SK-N-SH (cell line): Measurements from ENCODE around the gene PAFAH1B2. TPM values are rescaled to one million over a fixed set of nuclear protein-coding genes. Genes with fewer than 3 reads are reported as not detected.
A peak's percentile ranks its signal among the peaks of the same experiment; 100 is the strongest.

Experiments
- CTCF ChIA-PET: fragments of 300-600, 350-600 bp; formaldehyde crosslinking; extraction: SDS; loops from one replicate; lab custom pipeline; 2021; lab: Yijun Ruan, JAX
- POLR2A ChIA-PET: fragments of 350-600 bp; sonication (Branson Sonifier 250); formaldehyde crosslinking; extraction: SDS; loops from one replicate; lab custom pipeline; 2020; ENCODE audit warnings: antibody characterized with exemption, inconsistent platforms; lab: Yijun Ruan, JAX
- DNase-seq: peaks from one replicate; pipeline ENCODE4 v3.0.0; 2012
- H2AFZ ChIP-seq: fragments of 200-600 bp; sonication (generic); 2 replicates; pipeline ENCODE4 v1.8.1; 2016; ENCODE audit warnings: antibody characterized with exemption, mild to moderate bottlenecking, low read depth
- H3F3A ChIP-seq: fragments of 200-600 bp; sonication (generic); replicated peaks from 2 replicates; pipeline ENCODE3; 2016; ENCODE audit warnings: antibody characterized with exemption, mild to moderate bottlenecking; ENCODE audit not compliant: insufficient read depth
- H3K27ac ChIP-seq, 2 experiments: fragments of 200-500 bp in 1 of 2; fragments of 200-600 bp in 1 of 2; sonication (Bioruptor generic) in 1 of 2; sonication (generic), shearing (Covaris generic) in 1 of 2; 2 replicates each; pipeline versions ENCODE4 v1.5.1 to v1.6.1; 2014 to 2016; ENCODE audit warnings: low read depth in 2 of 2, inconsistent platforms in 1 of 2, low read length in 1 of 2, mild to moderate bottlenecking in 1 of 2, mixed read lengths in 1 of 2
- H3K27me3 ChIP-seq: fragments of 200-600 bp; sonication (generic), shearing (Covaris generic); 2 replicates; pipeline ENCODE4 v1.6.1; 2016; ENCODE audit warnings: mixed run types; ENCODE audit not compliant: insufficient read depth
- H3K36me3 ChIP-seq, 2 experiments: fragments of 200-500 bp in 1 of 2; fragments of 200-600 bp in 1 of 2; sonication (Bioruptor generic) in 1 of 2; sonication (generic) in 1 of 2; replicated peaks in 1 of 2; 2 replicates each; pipeline versions ENCODE3 to v1.5.1; 2014 to 2016; ENCODE audit warnings: low read length in 1 of 2, mild to moderate bottlenecking in 1 of 2; ENCODE audit not compliant: insufficient read depth in 2 of 2, control insufficient read depth in 1 of 2
- H3K4me1 ChIP-seq, 2 experiments: fragments of 200-500 bp in 1 of 2; fragments of 200-600 bp in 1 of 2; sonication (Bioruptor generic) in 1 of 2; sonication (generic), shearing (Covaris generic) in 1 of 2; 2 replicates each; pipeline versions ENCODE4 v1.5.1 to v1.6.1; 2014 to 2016; ENCODE audit warnings: low read depth in 1 of 2, low read length in 1 of 2, mixed run types in 1 of 2; ENCODE audit not compliant: insufficient read depth in 2 of 2, control insufficient read depth in 1 of 2
- H3K4me2 ChIP-seq: fragments of 200-600 bp; sonication (generic), shearing (Covaris generic); 2 replicates; pipeline ENCODE4 v1.6.1; 2017; ENCODE audit warnings: mixed run types
- H3K4me3 ChIP-seq, 2 experiments: fragments of 200-500 bp in 1 of 2; fragments of 200-600 bp in 1 of 2; sonication (Bioruptor generic) in 1 of 2; sonication (generic), shearing (Covaris generic) in 1 of 2; 2 replicates each; pipeline versions ENCODE4 v1.5.1 to v1.8.1; 2014 to 2016; ENCODE audit warnings: low read depth in 2 of 2, inconsistent platforms in 1 of 2, low read length in 1 of 2, mild to moderate bottlenecking in 1 of 2, mixed read lengths in 1 of 2, moderate library complexity in 1 of 2
- H3K79me2 ChIP-seq: fragments of 200-600 bp; sonication (generic); 2 replicates; pipeline ENCODE4 v1.8.1; 2017; ENCODE audit warnings: mild to moderate bottlenecking; ENCODE audit not compliant: insufficient read depth
- H3K9ac ChIP-seq: fragments of 200-600 bp; sonication (generic); 2 replicates; pipeline ENCODE4 v1.6.1; 2017; ENCODE audit warnings: mixed run types
- H3K9me2 ChIP-seq: fragments of 200-600 bp; sonication (generic); 2 replicates; pipeline ENCODE4 v1.6.1; 2017; ENCODE audit warnings: mixed run types
- H3K9me3 ChIP-seq: fragments of 200-600 bp; sonication (generic); 2 replicates; pipeline ENCODE4 v1.6.1; 2017; ENCODE audit warnings: mixed run types, mild to moderate bottlenecking, moderate library complexity
- H4K20me1 ChIP-seq: fragments of 200-600 bp; sonication (generic); 2 replicates; pipeline ENCODE4 v1.6.1; 2017; ENCODE audit warnings: mild to moderate bottlenecking, mixed run types; ENCODE audit not compliant: insufficient read depth
- CHD2 ChIP-seq: fragments of 150-350 bp; IDR thresholded peaks from 2 replicates; pipeline ENCODE4 v1.6.1; 2018; ENCODE audit warnings: low read length; ENCODE audit not compliant: partially characterized antibody
- FOSL2 ChIP-seq: IDR thresholded peaks from 2 replicates; pipeline ENCODE4 v1.4.0; 2012; ENCODE audit warnings: low read depth, mild to moderate bottlenecking, moderate library complexity, borderline replicate concordance
- MEF2A ChIP-seq: IDR thresholded peaks from 2 replicates; pipeline ENCODE4 v1.4.0; 2012; ENCODE audit warnings: low read depth, borderline replicate concordance
- MXI1 ChIP-seq: IDR thresholded peaks from 2 replicates; pipeline ENCODE4 v1.6.1; 2012; ENCODE audit warnings: mild to moderate bottlenecking, low read depth, low read length, improper control_type of control experiment
- TCF12 ChIP-seq: IDR thresholded peaks from 2 replicates; pipeline ENCODE4 v1.4.0; 2012
- TEAD4 ChIP-seq: IDR thresholded peaks from 2 replicates; pipeline ENCODE4 v1.4.0; 2012; ENCODE audit warnings: mild to moderate bottlenecking, borderline replicate concordance; ENCODE audit not compliant: insufficient read depth
- WGBS: methylation state at CpG from one replicate; pipeline ENCODE4 v1.1.6; 2017; ENCODE audit warnings: low lambda C conversion rate; 5-methylcytosine and 5-hydroxymethylcytosine counted together
- polyA plus RNA-seq, 3 experiments: library from polyadenylated mRNA; depleted of rRNA; stranded (reverse); fragments of >200 nt; gene quantifications; 2 replicates each; pipeline ENCODE4 v1.2.3, GENCODE V29; 2012
- TF ChIP-seq, protein P1 (sequence below): IDR thresholded peaks from 2 replicates; pipeline ENCODE4 v1.6.1; 2012; ENCODE audit warnings: mild to moderate bottlenecking, low read depth, low read length, moderate library complexity
- TF ChIP-seq, protein P2 (sequence below): IDR thresholded peaks from 2 replicates; pipeline ENCODE4; 2012
- TF ChIP-seq, protein P3 (sequence below): IDR thresholded peaks from 2 replicates; pipeline ENCODE4 v1.4.0; 2012; ENCODE audit warnings: low read depth, borderline replicate concordance
- TF ChIP-seq, protein P4 (sequence below): fragments of 150-350 bp; IDR thresholded peaks from 2 replicates; pipeline ENCODE4 v1.6.1; 2016; ENCODE audit warnings: mild to moderate bottlenecking, low read depth, low read length

The PAFAH1B2 gene
- polyA plus RNA-seq, 1 of the 3 experiments (the other 2 are of a cell fraction): 19.6 TPM

DNA sequence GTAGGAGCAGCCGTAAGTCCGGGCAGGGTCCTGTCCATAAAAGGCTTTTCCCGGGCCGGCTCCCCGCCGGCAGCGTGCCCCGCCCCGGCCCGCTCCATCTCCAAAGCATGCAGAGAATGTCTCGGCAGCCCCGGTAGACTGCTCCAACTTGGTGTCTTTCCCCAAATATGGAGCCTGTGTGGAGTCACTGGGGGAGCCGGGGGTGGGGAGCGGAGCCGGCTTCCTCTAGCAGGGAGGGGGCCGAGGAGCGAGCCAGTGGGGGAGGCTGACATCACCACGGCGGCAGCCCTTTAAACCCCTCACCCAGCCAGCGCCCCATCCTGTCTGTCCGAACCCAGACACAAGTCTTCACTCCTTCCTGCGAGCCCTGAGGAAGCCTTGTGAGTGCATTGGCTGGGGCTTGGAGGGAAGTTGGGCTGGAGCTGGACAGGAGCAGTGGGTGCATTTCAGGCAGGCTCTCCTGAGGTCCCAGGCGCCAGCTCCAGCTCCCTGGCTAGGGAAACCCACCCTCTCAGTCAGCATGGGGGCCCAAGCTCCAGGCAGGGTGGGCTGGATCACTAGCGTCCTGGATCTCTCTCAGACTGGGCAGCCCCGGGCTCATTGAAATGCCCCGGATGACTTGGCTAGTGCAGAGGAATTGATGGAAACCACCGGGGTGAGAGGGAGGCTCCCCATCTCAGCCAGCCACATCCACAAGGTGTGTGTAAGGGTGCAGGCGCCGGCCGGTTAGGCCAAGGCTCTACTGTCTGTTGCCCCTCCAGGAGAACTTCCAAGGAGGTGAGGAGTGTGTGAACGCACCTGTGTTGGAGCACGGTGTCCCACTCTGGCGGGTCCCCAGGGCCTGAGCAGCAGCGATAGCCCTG lies 55.2 kb downstream of the PAFAH1B2 start, which contains the start of gene TAGLN:
TSS of gene TAGLN (plus strand) at position 318 of the 863 bp plus-strand sequence. CDS start 3,644 bp downstream, outside the sequence.
- peaks cover 66% of the 10 kb centered on the region for H3K79me2 ChIP-seq
- peak; percentile 66; the same call in 1 of the 2 replicates for TF ChIP-seq TEAD4
- TF ChIP-seq, protein P1, sequence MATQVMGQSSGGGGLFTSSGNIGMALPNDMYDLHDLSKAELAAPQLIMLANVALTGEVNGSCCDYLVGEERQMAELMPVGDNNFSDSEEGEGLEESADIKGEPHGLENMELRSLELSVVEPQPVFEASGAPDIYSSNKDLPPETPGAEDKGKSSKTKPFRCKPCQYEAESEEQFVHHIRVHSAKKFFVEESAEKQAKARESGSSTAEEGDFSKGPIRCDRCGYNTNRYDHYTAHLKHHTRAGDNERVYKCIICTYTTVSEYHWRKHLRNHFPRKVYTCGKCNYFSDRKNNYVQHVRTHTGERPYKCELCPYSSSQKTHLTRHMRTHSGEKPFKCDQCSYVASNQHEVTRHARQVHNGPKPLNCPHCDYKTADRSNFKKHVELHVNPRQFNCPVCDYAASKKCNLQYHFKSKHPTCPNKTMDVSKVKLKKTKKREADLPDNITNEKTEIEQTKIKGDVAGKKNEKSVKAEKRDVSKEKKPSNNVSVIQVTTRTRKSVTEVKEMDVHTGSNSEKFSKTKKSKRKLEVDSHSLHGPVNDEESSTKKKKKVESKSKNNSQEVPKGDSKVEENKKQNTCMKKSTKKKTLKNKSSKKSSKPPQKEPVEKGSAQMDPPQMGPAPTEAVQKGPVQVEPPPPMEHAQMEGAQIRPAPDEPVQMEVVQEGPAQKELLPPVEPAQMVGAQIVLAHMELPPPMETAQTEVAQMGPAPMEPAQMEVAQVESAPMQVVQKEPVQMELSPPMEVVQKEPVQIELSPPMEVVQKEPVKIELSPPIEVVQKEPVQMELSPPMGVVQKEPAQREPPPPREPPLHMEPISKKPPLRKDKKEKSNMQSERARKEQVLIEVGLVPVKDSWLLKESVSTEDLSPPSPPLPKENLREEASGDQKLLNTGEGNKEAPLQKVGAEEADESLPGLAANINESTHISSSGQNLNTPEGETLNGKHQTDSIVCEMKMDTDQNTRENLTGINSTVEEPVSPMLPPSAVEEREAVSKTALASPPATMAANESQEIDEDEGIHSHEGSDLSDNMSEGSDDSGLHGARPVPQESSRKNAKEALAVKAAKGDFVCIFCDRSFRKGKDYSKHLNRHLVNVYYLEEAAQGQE: no peak
- peaks cover 21% of the 10 kb centered on the region; the same call in 1 of the 2 replicates for H4K20me1 ChIP-seq
- H3K27me3 ChIP-seq: no peaks in the 10 kb centered on the region
- peaks cover 0 to 11% of the 10 kb centered on the region in 2 experiments for H3K36me3 ChIP-seq
- H3K9me3 ChIP-seq: no peaks in the 10 kb centered on the region
- H3K9ac ChIP-seq: peak within 1 kb of the TSS; percentile 64
- H3F3A ChIP-seq: peaks cover 11% of the 10 kb centered on the region
- CTCF ChIA-PET: interaction anchor here (1.0 to 1.2 kb wide), 4 partner anchors 14 to 20 kb away, joined by 3 to 4 read pairs (median 3); no protein-coding TSS in a partner anchor
- H3K27ac ChIP-seq: peak within 1 kb of the TSS; percentile 61 to 75
- WGBS: 61% methylated on average over 24 of the region's 34 CpGs
- H3K4me2 ChIP-seq: peak within 1 kb of the TSS; percentile 77
- no peak for DNase-seq
- H2AFZ ChIP-seq: 0 out of 2 replicates have a peak within 1 kb of the TSS, but pooled peaks have one; percentile 50
- H3K9me2 ChIP-seq: no peaks in the 10 kb centered on the region
- POLR2A ChIA-PET: no interaction called here
- H3K4me1 ChIP-seq: peaks cover 9 to 13% of the 10 kb centered on the region in 2 experiments; a peak in 3 of 4 replicates
- H3K4me3 ChIP-seq: peak within 1 kb of the TSS; percentile 43 to 51; a peak in 3 of 4 replicates

DNA sequence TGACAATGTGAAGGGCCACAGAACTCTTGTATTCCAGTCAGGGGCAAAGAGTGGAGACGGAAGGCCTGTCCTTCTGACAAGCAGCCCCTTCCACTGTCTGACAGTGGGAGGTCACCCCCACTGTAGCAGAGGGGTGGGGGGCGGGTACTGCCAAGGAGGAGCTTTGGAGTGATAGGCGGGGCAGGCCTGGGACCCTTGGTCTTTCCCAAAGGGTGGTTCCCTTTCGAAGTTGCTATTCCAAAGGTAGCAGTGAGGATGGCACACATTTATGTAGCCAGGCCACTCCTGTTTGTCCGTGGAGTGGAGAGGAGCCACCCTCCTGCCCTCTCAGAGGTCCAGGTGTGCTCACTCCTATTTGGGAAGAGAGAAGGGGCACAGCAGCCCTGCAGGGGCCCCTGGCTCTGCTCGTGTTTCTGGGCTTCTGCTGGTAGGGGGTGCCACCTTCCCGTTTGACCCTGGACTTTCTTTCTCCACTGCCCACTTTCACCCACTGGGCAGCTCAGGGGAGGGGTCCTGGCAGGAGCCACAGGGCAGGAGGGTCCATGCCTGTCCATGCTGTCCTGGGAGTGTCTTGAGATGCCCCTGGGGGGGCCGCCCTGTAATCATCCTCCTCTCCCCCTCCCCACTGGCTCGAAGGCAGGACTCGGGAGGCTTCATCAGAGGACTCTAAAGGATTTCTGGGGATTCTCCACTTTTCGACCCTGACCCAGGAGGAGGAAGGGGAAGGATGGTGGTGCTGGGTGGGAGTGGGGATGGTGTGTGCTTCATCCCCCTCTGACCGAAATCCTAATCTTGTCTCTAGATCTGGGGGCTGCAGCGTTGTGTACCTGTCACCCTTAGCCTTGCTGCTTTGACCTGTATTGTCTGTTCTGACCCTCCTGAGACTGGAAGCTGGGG lies 56.1 kb downstream of the PAFAH1B2 start:
- POLR2A ChIA-PET: no interaction called here
- Histone ChIP-seq H3K36me3 (peaks cover 0 to 19% of the 10 kb centered on the region in 2 experiments), H3K79me2 (peaks cover 66% of the 10 kb centered on the region), H4K20me1 (peaks cover 26% of the 10 kb centered on the region; the same call in 1 of the 2 replicates), H3K9ac (peak overlapping the region; percentile 64), H2AFZ (no peak overlapping the region), H3K27ac (peak overlapping the region in 1 of 2 experiments; percentile 75; a peak in 3 of 4 replicates), H3F3A (peaks cover 19% of the 10 kb centered on the region), H3K9me3 (no peaks in the 10 kb centered on the region), H3K27me3 (no peaks in the 10 kb centered on the region), H3K4me1 (peaks cover 9 to 13% of the 10 kb centered on the region in 2 experiments; a peak in 3 of 4 replicates), H3K9me2 (no peaks in the 10 kb centered on the region), H3K4me3 (peak overlapping the region; percentile 43 to 51; a peak in 3 of 4 replicates), H3K4me2 (peak overlapping the region; percentile 77)
- CTCF ChIA-PET: interaction anchor here (0.9 to 1.6 kb wide), 2 partner anchors 26 to 32 kb away, joined by 3 to 4 read pairs; partner anchors contain the start of genes PCSK7 and RNF214
- DNase-seq: no peak
- WGBS: 70% methylated on average over 11 of the region's 13 CpGs
- TF ChIP-seq TCF12 (no peak), FOSL2 (no peak), CHD2 (no peak), MEF2A (no peak), MXI1 (no peak)
- TF ChIP-seq, protein P2, sequence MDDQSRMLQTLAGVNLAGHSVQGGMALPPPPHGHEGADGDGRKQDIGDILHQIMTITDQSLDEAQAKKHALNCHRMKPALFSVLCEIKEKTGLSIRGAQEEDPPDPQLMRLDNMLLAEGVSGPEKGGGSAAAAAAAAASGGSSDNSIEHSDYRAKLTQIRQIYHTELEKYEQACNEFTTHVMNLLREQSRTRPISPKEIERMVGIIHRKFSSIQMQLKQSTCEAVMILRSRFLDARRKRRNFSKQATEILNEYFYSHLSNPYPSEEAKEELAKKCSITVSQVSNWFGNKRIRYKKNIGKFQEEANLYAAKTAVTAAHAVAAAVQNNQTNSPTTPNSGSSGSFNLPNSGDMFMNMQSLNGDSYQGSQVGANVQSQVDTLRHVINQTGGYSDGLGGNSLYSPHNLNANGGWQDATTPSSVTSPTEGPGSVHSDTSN: no peak
- TF ChIP-seq, protein P1: no peak
- TF ChIP-seq, protein P3, sequence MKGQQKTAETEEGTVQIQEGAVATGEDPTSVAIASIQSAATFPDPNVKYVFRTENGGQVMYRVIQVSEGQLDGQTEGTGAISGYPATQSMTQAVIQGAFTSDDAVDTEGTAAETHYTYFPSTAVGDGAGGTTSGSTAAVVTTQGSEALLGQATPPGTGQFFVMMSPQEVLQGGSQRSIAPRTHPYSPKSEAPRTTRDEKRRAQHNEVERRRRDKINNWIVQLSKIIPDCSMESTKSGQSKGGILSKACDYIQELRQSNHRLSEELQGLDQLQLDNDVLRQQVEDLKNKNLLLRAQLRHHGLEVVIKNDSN: no peak
- TF ChIP-seq, protein P4, sequence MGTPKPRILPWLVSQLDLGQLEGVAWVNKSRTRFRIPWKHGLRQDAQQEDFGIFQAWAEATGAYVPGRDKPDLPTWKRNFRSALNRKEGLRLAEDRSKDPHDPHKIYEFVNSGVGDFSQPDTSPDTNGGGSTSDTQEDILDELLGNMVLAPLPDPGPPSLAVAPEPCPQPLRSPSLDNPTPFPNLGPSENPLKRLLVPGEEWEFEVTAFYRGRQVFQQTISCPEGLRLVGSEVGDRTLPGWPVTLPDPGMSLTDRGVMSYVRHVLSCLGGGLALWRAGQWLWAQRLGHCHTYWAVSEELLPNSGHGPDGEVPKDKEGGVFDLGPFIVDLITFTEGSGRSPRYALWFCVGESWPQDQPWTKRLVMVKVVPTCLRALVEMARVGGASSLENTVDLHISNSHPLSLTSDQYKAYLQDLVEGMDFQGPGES: no peak
